Measurements from ENCODE around the gene PTPRZ1. TPM values are rescaled to one million over a fixed set of nuclear protein-coding genes. Genes with fewer than 3 reads are reported as not detected.

Gene PTPRZ1
- total RNA-seq, 1 experiment from 2014 or later: 74.2 TPM

GRCh38 chr7:121919986-121920385 lies 47.0 kb downstream of the PTPRZ1 start:
- Histone ChIP-seq H3K27me3 (ENCODE audit: insufficient read depth, low read length) (no peaks in the 10 kb centered on the region), H3K23me2 (ENCODE audit: insufficient read length, low read depth, low read length, poor library complexity, severe bottlenecking) (no peaks in the 10 kb centered on the region), H3K79me1 (ENCODE audit: insufficient read depth, low read depth, low read length, poor library complexity, severe bottlenecking) (no peaks in the 10 kb centered on the region), H2BK120ac (ENCODE audit: low read depth, low read length, poor library complexity, severe bottlenecking) (no peak overlapping the region), H3T11ph (ENCODE audit: low read length) (no peak overlapping the region), H2AK5ac (ENCODE audit: insufficient read length, low read length) (no peak overlapping the region), H3K14ac (ENCODE audit: insufficient read depth, low read length) (no peak overlapping the region), H3K27ac (ENCODE audit: insufficient read length, low read depth, low read length) (no peak overlapping the region), H2BK5ac (ENCODE audit: insufficient read length, low read length) (no peak overlapping the region), H2BK12ac (ENCODE audit: insufficient read length, low read depth, low read length) (no peak overlapping the region), H4K91ac (ENCODE audit: insufficient read length, low read depth, low read length) (no peak overlapping the region), H3K79me2 (ENCODE audit: insufficient read depth, low read length) (peaks cover 1% of the 10 kb centered on the region; the same call in 1 of the 2 replicates), H4K8ac (replicated peaks; ENCODE audit: insufficient read length, low read depth, low read length) (no peak overlapping the region), H3K4me1 (ENCODE audit: insufficient read depth, low read length) (no peaks in the 10 kb centered on the region; the same call in 1 of the 2 replicates), H2BK20ac (ENCODE audit: low read depth, low read length, poor library complexity, severe bottlenecking) (no peak overlapping the region), H3K56ac (ENCODE audit: insufficient read length, low read depth, low read length) (no peak overlapping the region), H2AFZ (ENCODE audit: low read length) (no peak overlapping the region), H4K20me1 (ENCODE audit: control insufficient read depth, insufficient read depth, insufficient read length) (no peaks in the 10 kb centered on the region), H4K5ac (ENCODE audit: insufficient read length, low read depth, low read length) (no peak overlapping the region), H3K4ac (ENCODE audit: low read depth, low read length) (no peak overlapping the region), H3K4me2 (ENCODE audit: insufficient read depth, insufficient read length, low read length) (no peak overlapping the region), H3K9me3 (ENCODE audit: control insufficient read depth, low read depth, low read length) (no peaks in the 10 kb centered on the region), H3K18ac (ENCODE audit: insufficient read length, low read depth, low read length) (no peak overlapping the region), H2BK15ac (ENCODE audit: low read depth, low read length) (no peak overlapping the region; the same call in 1 of the 2 replicates), H3K9ac (ENCODE audit: extremely low read depth, insufficient read length, low read length) (no peak overlapping the region), H3K23ac (ENCODE audit: insufficient read length, low read depth, low read length) (no peak overlapping the region)
- peaks cover 0 to 2% (median 0%) of the 10 kb centered on the region in 3 experiments; a peak in 1 of 7 replicates for H3K36me3 Mint-ChIP-seq (ENCODE audit: insufficient read depth in 1 of 3, low read depth in 3 of 3)
- H3K4me3 Mint-ChIP-seq: no peak overlapping the region
- peaks cover 48 to 57% of the 10 kb centered on the region in 2 experiments for H3K4me1 Mint-ChIP-seq
- TF ChIP-seq, protein P1, sequence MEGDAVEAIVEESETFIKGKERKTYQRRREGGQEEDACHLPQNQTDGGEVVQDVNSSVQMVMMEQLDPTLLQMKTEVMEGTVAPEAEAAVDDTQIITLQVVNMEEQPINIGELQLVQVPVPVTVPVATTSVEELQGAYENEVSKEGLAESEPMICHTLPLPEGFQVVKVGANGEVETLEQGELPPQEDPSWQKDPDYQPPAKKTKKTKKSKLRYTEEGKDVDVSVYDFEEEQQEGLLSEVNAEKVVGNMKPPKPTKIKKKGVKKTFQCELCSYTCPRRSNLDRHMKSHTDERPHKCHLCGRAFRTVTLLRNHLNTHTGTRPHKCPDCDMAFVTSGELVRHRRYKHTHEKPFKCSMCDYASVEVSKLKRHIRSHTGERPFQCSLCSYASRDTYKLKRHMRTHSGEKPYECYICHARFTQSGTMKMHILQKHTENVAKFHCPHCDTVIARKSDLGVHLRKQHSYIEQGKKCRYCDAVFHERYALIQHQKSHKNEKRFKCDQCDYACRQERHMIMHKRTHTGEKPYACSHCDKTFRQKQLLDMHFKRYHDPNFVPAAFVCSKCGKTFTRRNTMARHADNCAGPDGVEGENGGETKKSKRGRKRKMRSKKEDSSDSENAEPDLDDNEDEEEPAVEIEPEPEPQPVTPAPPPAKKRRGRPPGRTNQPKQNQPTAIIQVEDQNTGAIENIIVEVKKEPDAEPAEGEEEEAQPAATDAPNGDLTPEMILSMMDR (conservative IDR thresholded peaks at IDR 0.05): no peak
- no peaks in the 10 kb centered on the region for H3K27me3 Mint-ChIP-seq (ENCODE audit: low read depth)
- no peaks in the 10 kb centered on the region; a peak in 1 of 5 replicates for H3K9me3 Mint-ChIP-seq
- DNase-seq: no peak
- H3K27ac Mint-ChIP-seq: no peak overlapping the region
- no CpG with 5 or more reads among the region's 3 CpGs for WGBS (ENCODE audit: extremely low coverage, insufficient read length, low lambda C conversion rate)
